Measurements from ENCODE around the gene GADD45G. TPM values are rescaled to one million over a fixed set of nuclear protein-coding genes. Genes with fewer than 3 reads are reported as not detected.

The GADD45G gene
- total RNA-seq, 1 experiment from 2014 or later, result 10.6 TPM

- POLR2A ChIA-PET, result interaction anchor here (1.1 to 2.4 kb wide), 3 partner anchors 14 to 72 kb away, joined by 3 to 11 read pairs (median 3); partner anchors contain the start of gene GADD45G
- no peaks in the 10 kb centered on the region for H3K9me3 Mint-ChIP-seq
- no peak overlapping the region for H3K4me3 Mint-ChIP-seq
- H3K27me3 Mint-ChIP-seq (ENCODE audit: low read depth), result no peaks in the 10 kb centered on the region; the same call in 1 of the 2 replicates
- H3K4me1 Mint-ChIP-seq, result peaks cover 32% of the 10 kb centered on the region
- ATAC-seq, result no peak
- no peaks in the 10 kb centered on the region for H3K36me3 Mint-ChIP-seq
- DNase-seq (ENCODE audit: low spot score), result no peak
- H3K27ac Mint-ChIP-seq, result no peak overlapping the region
- CTCF ChIA-PET, result interaction anchor here (0.8 to 5.4 kb wide), 8 partner anchors 10 to 115 kb away, joined by 3 to 46 read pairs (median 3); partner anchors contain the start of gene GADD45G
- TF ChIP-seq GTF2I (CRISPR knock-in tag; conservative IDR thresholded peaks at IDR 0.05) (no peak), ZNF416 (CRISPR knock-in tag; IDR thresholded peaks at IDR 0.05) (no peak), TCF7 (CRISPR knock-in tag; IDR thresholded peaks at IDR 0.05; ENCODE audit: low read depth) (no peak), ERG (CRISPR knock-in tag; IDR thresholded peaks at IDR 0.05) (no peak), FOXJ3 (CRISPR knock-in tag; IDR thresholded peaks at IDR 0.05; ENCODE audit: borderline replicate concordance) (no peak), ZSCAN18 (CRISPR knock-in tag; IDR thresholded peaks at IDR 0.05) (no peak), ATF1 (CRISPR knock-in tag; IDR thresholded peaks at IDR 0.05) (no peak), MYBL2 (CRISPR knock-in tag; IDR thresholded peaks at IDR 0.05) (no peak), ETV6 (CRISPR knock-in tag; IDR thresholded peaks at IDR 0.05) (no peak), ATF2 (CRISPR knock-in tag; IDR thresholded peaks at IDR 0.05; ENCODE audit: borderline replicate concordance, low read depth) (no peak), SMAD4 (CRISPR knock-in tag; IDR thresholded peaks at IDR 0.05) (no peak), PRDM15 (CRISPR knock-in tag; IDR thresholded peaks at IDR 0.05) (no peak), JAZF1 (CRISPR knock-in tag; IDR thresholded peaks at IDR 0.05) (no peak), ESRRA (CRISPR knock-in tag; IDR thresholded peaks at IDR 0.05; ENCODE audit: borderline replicate concordance) (no peak), MXD4 (CRISPR knock-in tag; IDR thresholded peaks at IDR 0.05; ENCODE audit: borderline replicate concordance) (no peak), E2F1 (CRISPR knock-in tag; IDR thresholded peaks at IDR 0.05) (no peak), MLX (CRISPR knock-in tag; IDR thresholded peaks at IDR 0.05) (no peak), GABPB1 (CRISPR knock-in tag; IDR thresholded peaks at IDR 0.05) (no peak)
These were observed 18.4 kb downstream of the GADD45G start for GRCh38 chr9:89622933-89623861.
